NT2/D1 (cell line): ENCODE results near the gene ZNF718.

ENCODE experiments used
- DNase-seq: peaks from one replicate; pipeline ENCODE4 v3.0.0-alpha.2; 2011; ENCODE audit warnings: low read depth, low spot score
- H3K27me3 ChIP-seq: 2 replicates; pipeline ENCODE4 v1.6.0; 2011; ENCODE audit warnings: mild to moderate bottlenecking; ENCODE audit not compliant: insufficient read length, insufficient read depth
- H3K36me3 ChIP-seq: 2 replicates; pipeline ENCODE4 v1.6.1; 2011; ENCODE audit warnings: mild to moderate bottlenecking, low read length, mixed read lengths; ENCODE audit not compliant: insufficient read depth, insufficient read length
- H3K4me1 ChIP-seq: 2 replicates; pipeline ENCODE4 v1.5.1; 2011; ENCODE audit not compliant: insufficient read depth, insufficient read length
- H3K4me3 ChIP-seq: 2 replicates; pipeline ENCODE4 v1.5.1; 2011; ENCODE audit warnings: low read depth; ENCODE audit not compliant: insufficient read length
- H3K9ac ChIP-seq: 2 replicates; pipeline ENCODE4 v1.6.0; 2011; ENCODE audit warnings: low read depth; ENCODE audit not compliant: insufficient read length
- H3K9me3 ChIP-seq: 2 replicates; pipeline ENCODE4 v1.5.1; 2011; ENCODE audit warnings: mild to moderate bottlenecking, low read length; ENCODE audit not compliant: insufficient read depth
- SUZ12 ChIP-seq: IDR thresholded peaks from 2 replicates; pipeline ENCODE4 v1.6.1; 2011; ENCODE audit not compliant: insufficient read length, insufficient read depth; ENCODE audit errors: extremely low read depth
- YY1 ChIP-seq: IDR thresholded peaks from 2 replicates; pipeline ENCODE4 v1.6.1; 2011; ENCODE audit not compliant: insufficient read length, insufficient read depth
- ZNF274 ChIP-seq: IDR thresholded peaks from 2 replicates; pipeline ENCODE4 v1.6.1; 2011; ENCODE audit warnings: mild to moderate bottlenecking, low read depth, low read length

Gene ZNF718

GRCh38 chr4:125091-125771, 930 bp downstream of the ZNF718 start:
- Histone ChIP-seq H3K4me1 (no peaks in the 10 kb centered on the region), H3K4me3 (peak overlapping the region; percentile 98), H3K9ac (peak overlapping the region; percentile 100), H3K36me3 (peaks cover 19% of the 10 kb centered on the region), H3K9me3 (peaks cover 9% of the 10 kb centered on the region; the same call in 1 of the 2 replicates), H3K27me3 (no peaks in the 10 kb centered on the region)
- TF ChIP-seq ZNF274 (no peak), YY1 (no peak), SUZ12 (no peak)
- DNase-seq: no peak

GRCh38 chr4:125833-126232, 1.5 kb downstream of the ZNF718 start:
- peaks cover 19% of the 10 kb centered on the region for H3K36me3 ChIP-seq
- H3K4me1 ChIP-seq: no peaks in the 10 kb centered on the region
- peak overlapping the region; percentile 98 for H3K4me3 ChIP-seq
- TF ChIP-seq YY1 (no peak), ZNF274 (no peak), SUZ12 (no peak)
- peaks cover 9% of the 10 kb centered on the region; the same call in 1 of the 2 replicates for H3K9me3 ChIP-seq
- H3K27me3 ChIP-seq: no peaks in the 10 kb centered on the region
- no peak for DNase-seq
- H3K9ac ChIP-seq: peak overlapping the region; percentile 100

GRCh38 chr4:132483-132882, 8.2 kb downstream of the ZNF718 start:
- Histone ChIP-seq H3K9ac (no peak overlapping the region), H3K4me3 (no peak overlapping the region), H3K36me3 (peaks cover 42% of the 10 kb centered on the region), H3K27me3 (no peaks in the 10 kb centered on the region), H3K9me3 (peaks cover 25% of the 10 kb centered on the region), H3K4me1 (no peaks in the 10 kb centered on the region)
- TF ChIP-seq SUZ12 (no peak), YY1 (no peak), ZNF274 (no peak)
- no peak for DNase-seq

- Histone ChIP-seq H3K27me3 (no peaks in the 10 kb centered on the region), H3K4me3 (no peak overlapping the region), H3K4me1 (no peaks in the 10 kb centered on the region), H3K36me3 (peaks cover 89% of the 10 kb centered on the region), H3K9me3 (peaks cover 42% of the 10 kb centered on the region), H3K9ac (no peak overlapping the region)
- no peak for TF ChIP-seq ZNF274
- no peak for TF ChIP-seq SUZ12
- TF ChIP-seq YY1: no peak
- no peak for DNase-seq
Observed at GRCh38 chr4:138935-139334, 14.6 kb downstream of the ZNF718 start.

GRCh38 chr4:139691-140090, 15.4 kb downstream of the ZNF718 start:
- DNase-seq: no peak
- Histone ChIP-seq H3K27me3 (no peaks in the 10 kb centered on the region), H3K9ac (no peak overlapping the region), H3K36me3 (peaks cover 82% of the 10 kb centered on the region), H3K4me3 (no peak overlapping the region), H3K9me3 (peaks cover 43% of the 10 kb centered on the region), H3K4me1 (no peaks in the 10 kb centered on the region)
- TF ChIP-seq ZNF274 (no peak), YY1 (no peak), SUZ12 (no peak)

- DNase-seq: no peak
- H3K9me3 ChIP-seq: peaks cover 87% of the 10 kb centered on the region
- peaks cover 41% of the 10 kb centered on the region for H3K36me3 ChIP-seq
- no peaks in the 10 kb centered on the region for H3K4me1 ChIP-seq
- no peak for TF ChIP-seq SUZ12
- TF ChIP-seq ZNF274: no peak
- TF ChIP-seq YY1: no peak
- H3K4me3 ChIP-seq: no peak overlapping the region
- no peak overlapping the region for H3K9ac ChIP-seq
- H3K27me3 ChIP-seq: no peaks in the 10 kb centered on the region
Observed at GRCh38 chr4:146621-147020, 22.3 kb downstream of the ZNF718 start.

GRCh38 chr4:147233-147632, 22.9 kb downstream of the ZNF718 start:
- Histone ChIP-seq H3K36me3 (peaks cover 35% of the 10 kb centered on the region), H3K27me3 (no peaks in the 10 kb centered on the region), H3K9ac (no peak overlapping the region), H3K9me3 (peaks cover 83% of the 10 kb centered on the region), H3K4me3 (no peak overlapping the region), H3K4me1 (no peaks in the 10 kb centered on the region)
- TF ChIP-seq SUZ12: no peak
- TF ChIP-seq YY1: no peak
- no peak for TF ChIP-seq ZNF274
- no peak for DNase-seq
